HCT116 (cell line): ENCODE data around the gene TANGO6. TPM values are rescaled to one million over a fixed set of nuclear protein-coding genes. Genes with fewer than 3 reads are reported as not detected.

Experiments used
- ATAC-seq: fragments of 200-7000 bp; cut with Tn5 transposase; 2 replicates; pipeline ENCODE4 v1.9.1; 2020; ENCODE audit warnings: mild to moderate bottlenecking, moderate library complexity
- BruUV-seq: library from RNA; stranded (reverse); fragments of 400-500 nt; replicated peaks from 2 replicates; lab custom pipeline; 2021; lab: Mats Ljungman, UMichigan
- CTCF ChIA-PET: fragments of 300-600 bp; sonication (Branson Sonifier 250); formaldehyde crosslinking; loops from one replicate; lab custom pipeline; 2021; ENCODE audit warnings: antibody characterized with exemption; lab: Charles Lee
- POLR2A ChIA-PET: fragments of 300-600, 350-600 bp; sonication (Branson Sonifier 250); formaldehyde crosslinking; loops from one replicate; lab custom pipeline; 2021; ENCODE audit warnings: antibody characterized with exemption; lab: Charles Lee
- RAD21 ChIA-PET, 2 experiments: fragments of 300-600 bp; sonication (Branson Sonifier 250); formaldehyde crosslinking; loops; one replicate each; lab custom pipeline; 2023; ENCODE audit warnings: low total read pairs in 2 of 2; ENCODE audit not compliant: uncharacterized antibody in 2 of 2, unreplicated experiment in 2 of 2, low non-redundant PET in 1 of 2; lab: Charles Lee
- DNase-seq: peaks from one replicate; pipeline ENCODE4 v3.0.0-alpha.2; 2010; ENCODE audit warnings: low read depth, low spot score
- H2AFZ ChIP-seq: fragments of 200-600 bp; shearing (Covaris generic), sonication (generic); 2 replicates; pipeline ENCODE4 v1.6.1; 2017; ENCODE audit warnings: low read depth, mixed run types, mixed read lengths, antibody characterized with exemption, low read length; ENCODE audit not compliant: poor library complexity, severe bottlenecking
- H3K27ac ChIP-seq: 2 replicates; pipeline ENCODE4 v1.5.1; 2012; ENCODE audit warnings: low read depth, low read length
- H3K27me3 ChIP-seq: fragments of 200-600 bp; sonication (generic); 2 replicates; pipeline ENCODE4 v1.6.1; 2016; ENCODE audit warnings: mixed run types, low read length, mixed read lengths; ENCODE audit not compliant: insufficient read depth
- H3K36me3 ChIP-seq, 2 experiments: fragments of 200-500 bp in 1 of 2; fragments of 200-600 bp in 1 of 2; sonication (Bioruptor generic) in 1 of 2; sonication (generic) in 1 of 2; 2 replicates each; pipeline versions ENCODE4 v1.5.1 to v1.6.1; 2014 to 2016; ENCODE audit warnings: low read length in 2 of 2, inconsistent platforms in 1 of 2, mixed read lengths in 1 of 2, mixed run types in 1 of 2; ENCODE audit not compliant: insufficient read depth in 2 of 2, control insufficient read depth in 1 of 2
- H3K4me1 ChIP-seq, 2 experiments: fragments of 200-600 bp in 1 of 2; sonication (generic) in 1 of 2; 2 replicates each; pipeline versions ENCODE4 v1.5.1 to v1.6.1; 2012 to 2017; ENCODE audit warnings: low read length in 2 of 2, inconsistent platforms in 1 of 2, mild to moderate bottlenecking in 1 of 2, mixed read lengths in 1 of 2, mixed run types in 1 of 2, moderate library complexity in 1 of 2; ENCODE audit not compliant: insufficient read depth in 2 of 2, control insufficient read depth in 1 of 2
- H3K4me2 ChIP-seq: fragments of 200-600 bp; sonication (generic); 2 replicates; pipeline ENCODE4 v1.6.1; 2017; ENCODE audit warnings: mixed run types, low read length, mixed read lengths
- H3K4me3 ChIP-seq, 2 experiments: fragments of 200-600 bp in 1 of 2; sonication (generic) in 1 of 2; replicated peaks in 1 of 2; 2 replicates each; pipeline ENCODE4 v1.5.1; 2011 to 2016; ENCODE audit warnings: low read length in 2 of 2, control low read depth in 1 of 2, low read depth in 1 of 2, mild to moderate bottlenecking in 1 of 2, mixed read lengths in 1 of 2, mixed run types in 1 of 2
- H3K79me2 ChIP-seq: fragments of 200-600 bp; sonication (generic); 2 replicates; pipeline ENCODE4 v1.6.1; 2017; ENCODE audit warnings: mild to moderate bottlenecking, mixed run types, low read length, moderate library complexity, mixed read lengths; ENCODE audit not compliant: insufficient read depth
- H3K9ac ChIP-seq: fragments of 200-600 bp; sonication (generic); 2 replicates; pipeline ENCODE4 v1.6.1; 2016; ENCODE audit warnings: low read length, mixed read lengths
- H3K9me2 ChIP-seq: fragments of 200-600 bp; sonication (generic), shearing (Covaris generic); 2 replicates; pipeline ENCODE4 v1.6.1; 2017; ENCODE audit warnings: mixed run types, mild to moderate bottlenecking, moderate library complexity; ENCODE audit not compliant: insufficient read depth
- H3K9me3 ChIP-seq, 2 experiments: fragments of 200-500 bp in 1 of 2; fragments of 200-600 bp in 1 of 2; sonication (Bioruptor generic) in 1 of 2; sonication (generic) in 1 of 2; 2 replicates each; pipeline ENCODE4 v1.6.1; 2014 to 2017; ENCODE audit warnings: low read length in 2 of 2, mixed read lengths in 2 of 2, inconsistent platforms in 1 of 2, low read depth in 1 of 2, mild to moderate bottlenecking in 1 of 2, mixed run types in 1 of 2, moderate library complexity in 1 of 2; ENCODE audit not compliant: control insufficient read depth in 1 of 2, insufficient read depth in 1 of 2
- H4K20me1 ChIP-seq: fragments of 200-600 bp; sonication (generic), shearing (Covaris generic); 2 replicates; pipeline ENCODE4 v1.6.1; 2017; ENCODE audit warnings: mixed run types, mild to moderate bottlenecking, moderate library complexity; ENCODE audit not compliant: insufficient read depth
- CBX3 ChIP-seq: IDR thresholded peaks from 2 replicates; pipeline ENCODE4 v1.6.1; 2012; ENCODE audit warnings: low read depth
- CEBPB ChIP-seq: IDR thresholded peaks from 2 replicates; pipeline ENCODE4 v1.6.1; 2012; ENCODE audit warnings: low read depth
- CTCF ChIP-seq, 3 experiments: fragments of 200-600 bp in 1 of 3; sonication (generic) in 1 of 3; IDR thresholded peaks in 2 of 3; conservative IDR thresholded peaks in 1 of 3; 2 replicates each; pipeline ENCODE4 v1.5.1; 2012 to 2017; ENCODE audit warnings: low read depth in 2 of 3, low read length in 2 of 3, antibody characterized with exemption in 1 of 3, borderline replicate concordance in 1 of 3, control low read depth in 1 of 3, mild to moderate bottlenecking in 1 of 3, mixed read lengths in 1 of 3, mixed run types in 1 of 3, moderate library complexity in 1 of 3; ENCODE audit not compliant: insufficient read depth in 1 of 3
- EGR1 ChIP-seq: IDR thresholded peaks from 2 replicates; pipeline ENCODE4 v1.6.1; 2012; ENCODE audit warnings: low read depth
- ELF1 ChIP-seq: IDR thresholded peaks from 2 replicates; pipeline ENCODE4 v1.6.1; 2012; ENCODE audit warnings: low read depth, borderline replicate concordance
- FOSL1 ChIP-seq: IDR thresholded peaks from 2 replicates; pipeline ENCODE4 v1.6.1; 2012; ENCODE audit warnings: low read depth
- JUND ChIP-seq: IDR thresholded peaks from 2 replicates; pipeline ENCODE4 v1.6.1; 2012
- POLR2A ChIP-seq: IDR thresholded peaks from 2 replicates; pipeline ENCODE4 v1.7.0; 2011; ENCODE audit warnings: borderline replicate concordance; ENCODE audit not compliant: insufficient read depth, insufficient read length; ENCODE audit errors: extremely low read depth
- POLR2AphosphoS5 ChIP-seq: IDR thresholded peaks from 2 replicates; pipeline ENCODE4 v1.6.1; 2011; ENCODE audit warnings: mild to moderate bottlenecking, low read depth, low read length, moderate library complexity
- RAD21 ChIP-seq: IDR thresholded peaks from 2 replicates; pipeline ENCODE4 v1.6.1; 2012; ENCODE audit warnings: low read depth, mild to moderate bottlenecking
- SIN3A ChIP-seq: IDR thresholded peaks from 2 replicates; pipeline ENCODE4 v1.6.1; 2012; ENCODE audit warnings: low read depth
- YY1 ChIP-seq: IDR thresholded peaks from 2 replicates; pipeline ENCODE4 v1.6.1; 2011; ENCODE audit warnings: low read length, low read depth, moderate library complexity, mild to moderate bottlenecking; ENCODE audit not compliant: insufficient replicate concordance; ENCODE audit errors: extremely low read depth
- ZFX ChIP-seq: fragments of 450-650 bp; IDR thresholded peaks from 2 replicates; pipeline ENCODE4 v1.6.1; 2017
- ZNF274 ChIP-seq: fragments of 200-500 bp; sonication (Bioruptor generic); IDR thresholded peaks from 2 replicates; pipeline ENCODE4 v1.6.1; 2014; ENCODE audit warnings: mild to moderate bottlenecking, low read depth, low read length, inconsistent platforms
- intact Hi-C: fragments of 100-400 bp; cut with micrococcal nuclease; formaldehyde crosslinking; loops from 2 replicates; pipeline ENCODE4 v1.10.0; 2022
- total RNA-seq: library from RNA; stranded (reverse); gene quantifications from one replicate; pipeline ENCODE4 v1.2.1, GENCODE V29; 2021; ENCODE audit not compliant: unreplicated experiment
- TF ChIP-seq, protein P1 (sequence below): IDR thresholded peaks from 2 replicates; pipeline ENCODE4 v1.6.1; 2012; ENCODE audit warnings: low read depth
- TF ChIP-seq, protein P2 (sequence below): IDR thresholded peaks from 2 replicates; pipeline ENCODE4 v1.6.1; 2011; ENCODE audit warnings: mild to moderate bottlenecking, low read length, moderate library complexity; ENCODE audit not compliant: insufficient replicate concordance; ENCODE audit errors: extremely low read depth
- TF ChIP-seq, protein P3 (sequence below): IDR thresholded peaks from 2 replicates; pipeline ENCODE4 v1.6.1; 2012

TANGO6 gene
- total RNA-seq, 1 experiment from 2014 or later: 16.4 TPM

DNA sequence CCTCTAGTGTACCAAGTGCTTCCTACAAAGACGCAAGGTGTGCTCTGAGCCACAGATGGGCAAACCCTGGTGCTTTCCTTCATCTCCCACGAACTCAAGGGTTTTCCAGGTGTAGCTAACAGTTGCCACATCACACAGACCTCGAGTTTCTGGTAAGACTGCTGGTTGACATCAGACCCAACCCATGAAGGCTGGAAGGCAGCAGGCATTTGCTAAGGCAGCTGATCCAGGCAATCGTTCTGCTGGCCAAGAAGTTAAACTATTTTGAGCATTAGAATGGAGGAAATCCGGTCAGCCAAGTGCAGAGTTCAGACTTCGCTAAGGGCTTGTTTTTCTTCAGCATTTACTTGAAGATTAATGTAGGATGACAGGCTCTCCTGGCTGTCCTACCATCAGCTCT, 273.6 kb downstream of the TANGO6 start:
- Histone ChIP-seq H3K9me2 (no peaks in the 10 kb centered on the region), H3K79me2 (peaks cover 58% of the 10 kb centered on the region), H3K4me2 (no peak overlapping the region), H4K20me1 (peaks cover 13% of the 10 kb centered on the region; the same call in 1 of the 2 replicates), H3K27me3 (no peaks in the 10 kb centered on the region), H3K36me3 (peaks cover 46 to 91% of the 10 kb centered on the region in 2 experiments), H3K4me1 (peaks cover 0 to 10% of the 10 kb centered on the region in 2 experiments; a peak in 1 of 4 replicates), H3K9me3 (no peaks in the 10 kb centered on the region)
- CTCF ChIA-PET: interaction anchor here (1.0 kb wide), 1 partner anchor 9 kb away, joined by 5 read pairs; no protein-coding TSS in a partner anchor
- POLR2A ChIA-PET: interaction anchor here (1.1 kb wide), 2 partner anchors 9 to 267 kb away, joined by 3 to 5 read pairs; no protein-coding TSS in a partner anchor
- RAD21 ChIA-PET: no interaction called here
- intact Hi-C loops: no loop called here
- no TSS peak for BruUV-seq
- no peak for ATAC-seq
- no peak for TF ChIP-seq ZFX
- TF ChIP-seq CBX3: no peak
- TF ChIP-seq JUND: no peak
- TF ChIP-seq RAD21: no peak
- no peak for TF ChIP-seq YY1
- no peak for TF ChIP-seq POLR2A
- no peak for TF ChIP-seq EGR1
- TF ChIP-seq, protein P1, sequence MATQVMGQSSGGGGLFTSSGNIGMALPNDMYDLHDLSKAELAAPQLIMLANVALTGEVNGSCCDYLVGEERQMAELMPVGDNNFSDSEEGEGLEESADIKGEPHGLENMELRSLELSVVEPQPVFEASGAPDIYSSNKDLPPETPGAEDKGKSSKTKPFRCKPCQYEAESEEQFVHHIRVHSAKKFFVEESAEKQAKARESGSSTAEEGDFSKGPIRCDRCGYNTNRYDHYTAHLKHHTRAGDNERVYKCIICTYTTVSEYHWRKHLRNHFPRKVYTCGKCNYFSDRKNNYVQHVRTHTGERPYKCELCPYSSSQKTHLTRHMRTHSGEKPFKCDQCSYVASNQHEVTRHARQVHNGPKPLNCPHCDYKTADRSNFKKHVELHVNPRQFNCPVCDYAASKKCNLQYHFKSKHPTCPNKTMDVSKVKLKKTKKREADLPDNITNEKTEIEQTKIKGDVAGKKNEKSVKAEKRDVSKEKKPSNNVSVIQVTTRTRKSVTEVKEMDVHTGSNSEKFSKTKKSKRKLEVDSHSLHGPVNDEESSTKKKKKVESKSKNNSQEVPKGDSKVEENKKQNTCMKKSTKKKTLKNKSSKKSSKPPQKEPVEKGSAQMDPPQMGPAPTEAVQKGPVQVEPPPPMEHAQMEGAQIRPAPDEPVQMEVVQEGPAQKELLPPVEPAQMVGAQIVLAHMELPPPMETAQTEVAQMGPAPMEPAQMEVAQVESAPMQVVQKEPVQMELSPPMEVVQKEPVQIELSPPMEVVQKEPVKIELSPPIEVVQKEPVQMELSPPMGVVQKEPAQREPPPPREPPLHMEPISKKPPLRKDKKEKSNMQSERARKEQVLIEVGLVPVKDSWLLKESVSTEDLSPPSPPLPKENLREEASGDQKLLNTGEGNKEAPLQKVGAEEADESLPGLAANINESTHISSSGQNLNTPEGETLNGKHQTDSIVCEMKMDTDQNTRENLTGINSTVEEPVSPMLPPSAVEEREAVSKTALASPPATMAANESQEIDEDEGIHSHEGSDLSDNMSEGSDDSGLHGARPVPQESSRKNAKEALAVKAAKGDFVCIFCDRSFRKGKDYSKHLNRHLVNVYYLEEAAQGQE: no peak
- no peak for TF ChIP-seq CEBPB
- TF ChIP-seq ELF1: no peak
- TF ChIP-seq, protein P2, sequence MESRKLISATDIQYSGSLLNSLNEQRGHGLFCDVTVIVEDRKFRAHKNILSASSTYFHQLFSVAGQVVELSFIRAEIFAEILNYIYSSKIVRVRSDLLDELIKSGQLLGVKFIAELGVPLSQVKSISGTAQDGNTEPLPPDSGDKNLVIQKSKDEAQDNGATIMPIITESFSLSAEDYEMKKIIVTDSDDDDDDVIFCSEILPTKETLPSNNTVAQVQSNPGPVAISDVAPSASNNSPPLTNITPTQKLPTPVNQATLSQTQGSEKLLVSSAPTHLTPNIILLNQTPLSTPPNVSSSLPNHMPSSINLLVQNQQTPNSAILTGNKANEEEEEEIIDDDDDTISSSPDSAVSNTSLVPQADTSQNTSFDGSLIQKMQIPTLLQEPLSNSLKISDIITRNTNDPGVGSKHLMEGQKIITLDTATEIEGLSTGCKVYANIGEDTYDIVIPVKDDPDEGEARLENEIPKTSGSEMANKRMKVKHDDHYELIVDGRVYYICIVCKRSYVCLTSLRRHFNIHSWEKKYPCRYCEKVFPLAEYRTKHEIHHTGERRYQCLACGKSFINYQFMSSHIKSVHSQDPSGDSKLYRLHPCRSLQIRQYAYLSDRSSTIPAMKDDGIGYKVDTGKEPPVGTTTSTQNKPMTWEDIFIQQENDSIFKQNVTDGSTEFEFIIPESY: no peak
- TF ChIP-seq, protein P3, sequence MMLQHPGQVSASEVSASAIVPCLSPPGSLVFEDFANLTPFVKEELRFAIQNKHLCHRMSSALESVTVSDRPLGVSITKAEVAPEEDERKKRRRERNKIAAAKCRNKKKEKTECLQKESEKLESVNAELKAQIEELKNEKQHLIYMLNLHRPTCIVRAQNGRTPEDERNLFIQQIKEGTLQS: no peak
- TF ChIP-seq ZNF274: no peak
- TF ChIP-seq POLR2AphosphoS5: no peak
- no peak for TF ChIP-seq FOSL1
- no peak; the same call in 1 of the 2 replicates for TF ChIP-seq SIN3A
- no peak for TF ChIP-seq CTCF (IDR thresholded peaks at IDR 0.05 in 2 of 3, conservative IDR thresholded peaks at IDR 0.05 in 1 of 3; ENCODE audit: borderline replicate concordance in 1 of 3, insufficient read depth in 1 of 3, low read depth in 2 of 3, low read length in 2 of 3)
- TF ChIP-seq, all 23 proteins: peak for 0
- no peak overlapping the region for H3K4me3 ChIP-seq
- H3K27ac ChIP-seq: no peak overlapping the region
- H2AFZ ChIP-seq: no peak overlapping the region
- no peak overlapping the region for H3K9ac ChIP-seq
- no peak for DNase-seq
